Panc1 (cell line): ENCODE measurements around the gene WWOX. TPM values are rescaled to one million over a fixed set of nuclear protein-coding genes. Genes with fewer than 3 reads are reported as not detected.

ENCODE experiments used
- ATAC-seq: fragments of 200-7000 bp; cut with Tn5 transposase; 2 replicates; pipeline ENCODE4 v1.9.1; 2020; ENCODE audit warnings: mild to moderate bottlenecking, moderate library complexity
- BruUV-seq: library from RNA; stranded (reverse); fragments of 400-500 nt; replicated peaks from 2 replicates; lab custom pipeline; 2021; lab: Mats Ljungman, UMichigan
- CTCF ChIA-PET: fragments of 300-600 bp; sonication (Branson Sonifier 250); formaldehyde crosslinking; loops from one replicate; lab custom pipeline; 2022; ENCODE audit warnings: antibody characterized with exemption; lab: Charles Lee
- POLR2A ChIA-PET: fragments of 300-600 bp; sonication (Branson Sonifier 250); formaldehyde crosslinking; loops from one replicate; lab custom pipeline; 2022; ENCODE audit warnings: antibody characterized with exemption; lab: Charles Lee
- DNase-seq: peaks from one replicate; pipeline ENCODE4 v3.0.0-alpha.2; 2010; ENCODE audit warnings: low read depth, low spot score
- H3K27ac ChIP-seq: 2 replicates; pipeline ENCODE4 v1.5.1; 2011; ENCODE audit warnings: mild to moderate bottlenecking, low read length, inconsistent platforms
- H3K27me3 ChIP-seq: fragments of 200-500 bp; sonication (Bioruptor generic); 2 replicates; pipeline ENCODE4 v1.6.0; 2014; ENCODE audit warnings: low read length, inconsistent platforms; ENCODE audit not compliant: control insufficient read depth, insufficient read depth
- H3K36me3 ChIP-seq: fragments of 200-500 bp; sonication (Bioruptor generic); 2 replicates; pipeline ENCODE4 v1.5.1; 2014; ENCODE audit warnings: inconsistent platforms, mild to moderate bottlenecking, low read length, moderate library complexity; ENCODE audit not compliant: control insufficient read depth, insufficient read depth
- H3K4me1 ChIP-seq: 2 replicates; pipeline ENCODE4 v1.5.1; 2011; ENCODE audit warnings: inconsistent platforms, mild to moderate bottlenecking, low read length, moderate library complexity; ENCODE audit not compliant: control insufficient read depth, insufficient read depth
- H3K4me3 ChIP-seq, 2 experiments: 2 replicates each; pipeline ENCODE4 v1.5.1; 2011 to 2012; ENCODE audit warnings: low read depth in 2 of 2, low read length in 2 of 2, mild to moderate bottlenecking in 2 of 2, inconsistent platforms in 1 of 2, moderate library complexity in 1 of 2
- H3K9me3 ChIP-seq: fragments of 200-500 bp; sonication (Bioruptor generic); 2 replicates; pipeline ENCODE4 v1.5.1; 2014; ENCODE audit warnings: low read depth, mild to moderate bottlenecking, inconsistent platforms, low read length, moderate library complexity; ENCODE audit not compliant: control insufficient read depth, insufficient read depth
- CTCF ChIP-seq: fragments of 450-650 bp; IDR thresholded peaks from 2 replicates; pipeline ENCODE4 v1.5.1; 2017; ENCODE audit warnings: mild to moderate bottlenecking
- POLR2AphosphoS5 ChIP-seq: IDR thresholded peaks from 2 replicates; pipeline ENCODE4 v1.6.1; 2012; ENCODE audit warnings: mild to moderate bottlenecking, low read depth, low read length, moderate library complexity
- REST ChIP-seq, 2 experiments: IDR thresholded peaks; 2 replicates each; pipeline ENCODE4 v1.6.1; 2011 to 2012; ENCODE audit warnings: low read depth in 2 of 2, control low read depth in 1 of 2, low read length in 1 of 2, mild to moderate bottlenecking in 1 of 2, moderate library complexity in 1 of 2; ENCODE audit not compliant: insufficient read depth in 1 of 2
- SIN3A ChIP-seq: IDR thresholded peaks from 2 replicates; pipeline ENCODE4 v1.6.1; 2012; ENCODE audit warnings: low read depth, mild to moderate bottlenecking, low read length, moderate library complexity, borderline replicate concordance; ENCODE audit not compliant: insufficient read depth
- TCF7L2 ChIP-seq: IDR thresholded peaks from 2 replicates; pipeline ENCODE4 v1.6.1; 2011; ENCODE audit warnings: mild to moderate bottlenecking, low read depth, low read length, inconsistent platforms
- in situ Hi-C: cut with HindIII; loops from 2 replicates; pipeline ENCODE4 v1.10.0; 2016; ENCODE audit warnings: low sequenced_read_pairs, low pct_unique_long_range_greater_than_20kb
- intact Hi-C: fragments of 100-400 bp; cut with micrococcal nuclease; formaldehyde crosslinking; loops from one replicate; pipeline ENCODE4 v1.10.0; 2022; ENCODE audit not compliant: unreplicated experiment
- total RNA-seq: library from RNA; stranded (reverse); gene quantifications from one replicate; pipeline ENCODE4 v1.2.1, GENCODE V29; 2021; ENCODE audit not compliant: unreplicated experiment

The WWOX gene
- total RNA-seq, 1 experiment from 2014 or later, result 12.5 TPM

DNA sequence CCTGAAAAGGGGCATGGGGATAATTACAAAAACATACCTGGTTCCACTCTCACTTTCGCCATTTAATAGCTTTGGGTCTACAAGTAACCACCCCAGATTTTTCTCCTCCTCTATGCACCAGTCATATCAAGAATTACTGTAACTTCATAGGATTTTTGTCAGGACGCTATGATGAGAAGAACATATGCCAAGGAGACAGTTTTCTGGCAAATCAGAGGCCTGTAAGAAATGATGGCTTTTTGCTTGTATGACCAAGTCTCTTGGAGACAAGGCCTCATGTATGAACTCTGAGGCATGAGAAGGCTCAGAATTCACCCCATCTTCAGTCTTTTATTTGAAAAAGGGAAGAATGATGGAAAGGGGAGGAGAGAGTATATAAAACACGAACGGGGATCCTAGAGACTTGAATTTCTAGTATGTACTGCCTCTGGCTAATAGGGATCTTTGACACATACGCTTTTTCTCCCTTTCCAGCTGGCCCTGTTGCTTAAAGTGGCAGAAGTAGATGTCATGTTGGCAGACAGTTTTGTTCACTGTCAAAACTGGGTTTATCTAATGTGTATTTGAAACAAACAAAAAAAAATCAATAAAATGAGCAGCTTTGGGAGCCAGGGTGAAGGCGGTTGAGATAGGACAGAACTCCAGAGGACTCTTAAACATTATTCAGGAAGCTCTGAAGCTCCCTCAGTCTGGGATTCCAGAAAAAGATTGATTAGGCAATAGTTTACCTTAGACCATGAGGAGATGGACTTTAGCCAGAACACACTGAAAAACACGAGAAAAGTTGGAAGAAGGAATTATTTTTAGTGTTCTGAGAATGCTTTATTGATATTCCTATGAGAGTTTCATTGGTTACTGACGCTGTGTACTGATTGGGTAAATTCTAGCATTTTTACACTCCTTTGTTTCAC is 656.6 kb downstream of the WWOX start:
- ChIA-PET POLR2A (no interaction called here), CTCF (no interaction called here)
- Histone ChIP-seq H3K27ac (no peak overlapping the region), H3K9me3 (no peaks in the 10 kb centered on the region), H3K4me3 (no peak overlapping the region), H3K36me3 (no peaks in the 10 kb centered on the region), H3K4me1 (no peaks in the 10 kb centered on the region), H3K27me3 (no peaks in the 10 kb centered on the region)
- no peak for DNase-seq
- intact Hi-C loops, result no loop called here
- in situ Hi-C loops, result no loop called here
- ATAC-seq, result no peak
- TF ChIP-seq POLR2AphosphoS5 (no peak), TCF7L2 (no peak), SIN3A (no peak), REST (IDR thresholded peaks at IDR 0.05; ENCODE audit: insufficient read depth in 1 of 2, low read depth in 2 of 2, low read length in 1 of 2) (no peak), CTCF (no peak)
- no TSS peak for BruUV-seq

GRCh38 chr16:78759596-78759995 is 660.1 kb downstream of the WWOX start:
- CTCF ChIA-PET, result no interaction called here
- in situ Hi-C loops, result no loop called here

GRCh38 chr16:78760611-78761010 is 661.2 kb downstream of the WWOX start:
- H3K4me3 ChIP-seq, result no peak overlapping the region
- TF ChIP-seq SIN3A, result no peak
- in situ Hi-C loops, result no loop called here
- no TSS peak for BruUV-seq
- ATAC-seq (no peak), DNase-seq (no peak)
- no peaks in the 10 kb centered on the region for H3K4me1 ChIP-seq
- no peak overlapping the region for H3K27ac ChIP-seq
- CTCF ChIA-PET, result no interaction called here
- POLR2A ChIA-PET, result interaction anchor here (0.5 kb wide), 1 partner anchor 232 kb away, joined by 5 read pairs; no protein-coding TSS in a partner anchor
- H3K27me3 ChIP-seq, result no peaks in the 10 kb centered on the region
- intact Hi-C loops, result no loop called here
- H3K9me3 ChIP-seq, result no peaks in the 10 kb centered on the region
- H3K36me3 ChIP-seq, result no peaks in the 10 kb centered on the region

More at GRCh38 chr16:78759596-78759995, 660.1 kb downstream of the WWOX start:
- DNase-seq (no peak), ATAC-seq (no peak)
- no peaks in the 10 kb centered on the region for H3K4me1 ChIP-seq
- POLR2A ChIA-PET, result no interaction called here
- intact Hi-C loops, result no loop called here
- H3K27me3 ChIP-seq, result no peaks in the 10 kb centered on the region
- H3K36me3 ChIP-seq, result no peaks in the 10 kb centered on the region
- H3K27ac ChIP-seq, result no peak overlapping the region
- BruUV-seq, result no TSS peak
- TF ChIP-seq TCF7L2, result no peak
- no peak overlapping the region for H3K4me3 ChIP-seq
- no peaks in the 10 kb centered on the region for H3K9me3 ChIP-seq
